CD14-positive monocyte (primary cell): Measurements from ENCODE around the gene SMYD3. TPM values are rescaled to one million over a fixed set of nuclear protein-coding genes. Genes with fewer than 3 reads are reported as not detected.

Experiments
- DNase-seq, 3 donors: peaks; one replicate each; pipeline ENCODE4 v3.0.0-alpha.2; 2011 to 2022
- H2AFZ ChIP-seq: 2 replicates; pipeline ENCODE4 v1.6.0; 2012; ENCODE audit warnings: mild to moderate bottlenecking, low read depth, low read length, inconsistent platforms; ENCODE audit not compliant: insufficient read depth, poor library complexity, severe bottlenecking
- H3K27ac ChIP-seq, 2 donors: 1 replicate in 1 of 2; 2 replicates in 1 of 2; pipeline ENCODE4 v1.5.1; 2012 to 2013; ENCODE audit warnings: low read length in 2 of 2, control low read depth in 1 of 2, inconsistent platforms in 1 of 2, low read depth in 1 of 2, mild to moderate bottlenecking in 1 of 2
- H3K27me3 ChIP-seq, 2 donors: one replicate each; pipeline versions ENCODE4 v1.6.0 to v1.6.1; 2011 to 2013; ENCODE audit warnings: low read length in 2 of 2; ENCODE audit not compliant: control insufficient read depth in 2 of 2, insufficient read depth in 2 of 2
- H3K36me3 ChIP-seq, 2 donors: replicated peaks in 1 of 2; 1 replicate in 1 of 2; 2 replicates in 1 of 2; pipeline versions ENCODE4 v1.5.1 to v1.6.1; 2012 to 2013; ENCODE audit warnings: low read length in 2 of 2, control low read depth in 1 of 2, inconsistent platforms in 1 of 2, mild to moderate bottlenecking in 1 of 2; ENCODE audit not compliant: insufficient read depth in 2 of 2, control insufficient read depth in 1 of 2
- H3K4me1 ChIP-seq, 2 donors: 1 replicate in 1 of 2; 2 replicates in 1 of 2; pipeline versions ENCODE4 v1.5.1 to v1.6.1; 2012 to 2013; ENCODE audit warnings: low read length in 2 of 2, control low read depth in 1 of 2, inconsistent platforms in 1 of 2, mild to moderate bottlenecking in 1 of 2, moderate library complexity in 1 of 2; ENCODE audit not compliant: insufficient read depth in 2 of 2, control insufficient read depth in 1 of 2
- H3K4me2 ChIP-seq: replicated peaks from 2 replicates; pipeline ENCODE3; 2012; ENCODE audit warnings: low read length, moderate library complexity, mild to moderate bottlenecking; ENCODE audit not compliant: poor library complexity, severe bottlenecking; ENCODE audit errors: extremely low read depth
- H3K4me3 ChIP-seq, 3 experiments: fragments of 200-600 bp in 1 of 3; sonication (generic) in 1 of 3; replicated peaks in 1 of 3; 1 replicate in 2 of 3; 2 replicates in 1 of 3; pipeline ENCODE4 v1.5.1; 2011 to 2013; ENCODE audit warnings: low read length in 3 of 3, mild to moderate bottlenecking in 3 of 3, control low read depth in 2 of 3, low read depth in 2 of 3, inconsistent platforms in 1 of 3, moderate library complexity in 1 of 3
- H3K79me2 ChIP-seq: 2 replicates; pipeline ENCODE4 v1.6.0; 2012; ENCODE audit warnings: mild to moderate bottlenecking, control low read depth, inconsistent platforms, low read length, moderate library complexity; ENCODE audit not compliant: insufficient read depth
- H3K9ac ChIP-seq: 2 replicates; pipeline ENCODE4 v1.6.0; 2017; ENCODE audit warnings: low read length, mild to moderate bottlenecking; ENCODE audit not compliant: insufficient read depth, poor library complexity, severe bottlenecking
- H3K9me3 ChIP-seq, 2 donors: replicated peaks in 1 of 2; 1 replicate in 1 of 2; 2 replicates in 1 of 2; pipeline versions ENCODE4 v1.5.1 to v1.6.1; 2012 to 2013; ENCODE audit warnings: low read length in 2 of 2, control low read depth in 1 of 2; ENCODE audit not compliant: control insufficient read depth in 1 of 2, insufficient read depth in 1 of 2
- H4K20me1 ChIP-seq: 2 replicates; pipeline ENCODE4 v1.6.0; 2012; ENCODE audit warnings: mild to moderate bottlenecking, low read length, control low read depth, moderate library complexity; ENCODE audit not compliant: insufficient read depth
- H3K27ac Mint-ChIP-seq, 7 donors: one replicate each; pipeline ENCODE4 v1.8.0; 2020; ENCODE audit warnings: mild to moderate bottlenecking in 7 of 7, mixed read lengths in 7 of 7, moderate library complexity in 6 of 7, inconsistent platforms in 2 of 7
- H3K27me3 Mint-ChIP-seq, 3 donors: one replicate each; pipeline ENCODE4 v1.8.0; 2021 to 2022; ENCODE audit warnings: low read depth in 3 of 3, mild to moderate bottlenecking in 3 of 3, mixed read lengths in 3 of 3, moderate library complexity in 3 of 3, inconsistent platforms in 1 of 3
- H3K36me3 Mint-ChIP-seq, 2 donors: one replicate each; pipeline ENCODE4 v1.8.0; 2020; ENCODE audit warnings: mixed read lengths in 2 of 2, inconsistent platforms in 1 of 2, mild to moderate bottlenecking in 1 of 2
- H3K4me1 Mint-ChIP-seq: one replicate; pipeline ENCODE4 v1.8.0; 2020; ENCODE audit warnings: mild to moderate bottlenecking, mixed read lengths
- H3K4me3 Mint-ChIP-seq, 2 donors: one replicate each; pipeline ENCODE4 v1.8.0; 2020; ENCODE audit warnings: mild to moderate bottlenecking in 2 of 2, mixed read lengths in 2 of 2, moderate library complexity in 1 of 2
- H3K9me3 Mint-ChIP-seq, 7 donors: one replicate each; pipeline ENCODE4 v1.8.0; 2020 to 2022; ENCODE audit warnings: mixed read lengths in 7 of 7, mild to moderate bottlenecking in 6 of 7, moderate library complexity in 6 of 7, inconsistent platforms in 2 of 7
- CTCF ChIP-seq: fragments of 200-600 bp; IDR thresholded peaks from one replicate; pipeline ENCODE4 v1.8.0; 2022; ENCODE audit warnings: antibody characterized with exemption, mild to moderate bottlenecking
- WGBS: methylation state at CpG from one replicate; pipeline ENCODE4 v1.1.5; 2013; ENCODE audit warnings: missing lambda C conversion rate; ENCODE audit not compliant: insufficient coverage; 5-methylcytosine and 5-hydroxymethylcytosine counted together
- intact Hi-C, 2 donors: fragments of 100-400 bp; cut with micrococcal nuclease; formaldehyde crosslinking; loops; one replicate each; pipeline versions ENCODE4 v1.15.0 to v1.15.1; 2023
- polyA plus RNA-seq, 3 donors: library from polyadenylated mRNA; depleted of rRNA in 1 of 3; unstranded in 2 of 3; stranded (reverse) in 1 of 3; fragments of 300-500 nt in 2 of 3; fragments of >200 nt in 1 of 3; fragmentation: Illumina TruSeq in 2 of 3; gene quantifications; 1 replicate in 2 of 3; 2 replicates in 1 of 3; pipeline ENCODE4 v1.2.3, GENCODE V29; 2012 to 2021

The SMYD3 gene
- polyA plus RNA-seq, 3 donors: 2.7 to 8.4 (median 4.0) TPM

GRCh38 chr1:245788269-245788668, 718.8 kb downstream of the SMYD3 start:
- 100% methylated on average over 1 of the region's 3 CpGs for WGBS
- Histone ChIP-seq H3K27me3 (no peaks in the 10 kb centered on the region), H3K4me2 (no peak overlapping the region), H3K4me3 (no peak overlapping the region), H3K9me3 (no peaks in the 10 kb centered on the region), H4K20me1 (no peaks in the 10 kb centered on the region), H3K9ac (no peak overlapping the region), H3K79me2 (no peaks in the 10 kb centered on the region), H3K36me3 (no peaks in the 10 kb centered on the region), H3K4me1 (no peaks in the 10 kb centered on the region), H2AFZ (no peak overlapping the region), H3K27ac (no peak overlapping the region)
- Mint-ChIP-seq H3K27ac (no peak overlapping the region), H3K36me3 (no peaks in the 10 kb centered on the region), H3K9me3 (peaks cover 0 to 2% (median 0%) of the 10 kb centered on the region in 7 donors), H3K4me3 (no peak overlapping the region), H3K27me3 (no peaks in the 10 kb centered on the region), H3K4me1 (no peaks in the 10 kb centered on the region)
- no peak for TF ChIP-seq CTCF
- intact Hi-C loops: no loop called here
- no peak for DNase-seq

DNA sequence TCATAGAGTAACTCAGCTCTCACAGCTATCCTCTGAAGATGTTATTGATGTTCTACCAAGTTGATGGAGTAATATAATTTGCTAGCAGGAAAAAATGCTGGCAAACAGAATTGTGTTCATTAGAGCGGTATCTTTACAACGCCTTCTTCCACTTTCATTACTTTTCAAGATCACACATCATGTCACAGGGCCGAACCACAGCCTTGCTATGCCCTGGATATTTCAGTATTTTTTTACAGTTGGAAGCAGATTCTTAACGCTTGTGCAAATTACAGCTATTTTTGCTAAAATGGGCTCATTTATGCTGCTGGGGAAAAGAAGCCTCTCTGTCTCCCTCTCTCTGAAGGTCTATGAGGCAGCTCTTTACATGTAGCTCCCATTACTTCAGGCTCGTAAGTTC, 720.1 kb downstream of the SMYD3 start:
- Histone ChIP-seq H4K20me1 (no peaks in the 10 kb centered on the region), H3K36me3 (no peaks in the 10 kb centered on the region), H2AFZ (no peak overlapping the region), H3K4me1 (no peaks in the 10 kb centered on the region), H3K27me3 (no peaks in the 10 kb centered on the region), H3K9me3 (no peaks in the 10 kb centered on the region), H3K27ac (no peak overlapping the region), H3K4me3 (no peak overlapping the region), H3K4me2 (no peak overlapping the region), H3K9ac (no peak overlapping the region), H3K79me2 (no peaks in the 10 kb centered on the region)
- Mint-ChIP-seq H3K9me3 (peaks cover 0 to 2% (median 0%) of the 10 kb centered on the region in 7 donors), H3K4me1 (no peaks in the 10 kb centered on the region), H3K27me3 (no peaks in the 10 kb centered on the region), H3K4me3 (no peak overlapping the region), H3K27ac (no peak overlapping the region), H3K36me3 (no peaks in the 10 kb centered on the region)
- intact Hi-C loops: no loop called here
- TF ChIP-seq CTCF: no peak
- 83% methylated on average over 3 of the region's 5 CpGs for whole genome bisulfite sequencing
- no peak for DNase-seq
